NCI-H82 (cell line): ENCODE results near the gene GNG10.
A peak's percentile ranks its signal among the peaks of the same experiment; 100 is the strongest.
"Not testable (repeated sequence)": the region's sequence is repeated elsewhere in the genome, so short reads cannot be mapped to it uniquely, and the experiment has no call there.

ENCODE experiments used
- DNase-seq: peaks from one replicate; lab custom pipeline; 2025; lab: John Stamatoyannopoulos, UW

The GNG10 gene

DNA sequence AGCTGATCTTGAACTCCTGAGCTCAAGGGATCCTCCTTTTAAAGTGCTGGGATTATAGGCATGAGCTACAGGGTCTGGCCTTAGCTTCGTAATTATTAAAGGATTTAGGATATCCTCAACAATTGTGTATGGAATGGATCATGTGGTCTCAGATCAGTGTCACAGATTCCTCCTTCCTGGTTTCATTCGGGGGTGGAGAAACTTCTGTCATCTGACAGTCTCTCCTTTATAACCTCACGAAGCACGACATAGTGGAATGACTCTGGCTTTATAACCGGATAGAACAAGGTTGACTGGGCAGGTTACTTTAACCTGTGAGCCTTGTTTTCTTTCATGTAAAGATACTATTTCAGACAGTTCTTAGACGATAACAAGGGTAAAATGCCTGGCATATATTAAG is 4.4 kb upstream of the GNG10 start:
- DNase-seq: peak; percentile 45

DNA sequence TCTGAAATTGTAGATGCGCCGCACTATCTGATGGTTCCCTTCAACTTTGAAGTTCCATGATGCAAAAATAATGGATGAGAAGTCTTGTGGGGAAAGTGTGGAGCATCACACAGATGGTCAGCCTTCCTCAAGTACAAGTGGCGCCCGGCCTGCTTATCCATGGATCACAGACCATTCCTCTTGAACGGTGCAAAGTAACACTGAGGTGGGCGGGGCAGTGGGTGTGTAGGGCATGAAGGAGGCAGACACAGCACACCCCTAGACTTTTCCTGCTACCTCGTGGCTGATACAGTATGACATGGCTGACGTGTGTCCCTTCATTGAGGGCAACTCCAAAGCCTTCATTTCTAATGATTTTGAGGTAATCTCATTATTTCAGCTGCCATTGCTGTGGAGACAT is 2.5 kb upstream of the GNG10 start:
- no peak for DNase-seq

DNA sequence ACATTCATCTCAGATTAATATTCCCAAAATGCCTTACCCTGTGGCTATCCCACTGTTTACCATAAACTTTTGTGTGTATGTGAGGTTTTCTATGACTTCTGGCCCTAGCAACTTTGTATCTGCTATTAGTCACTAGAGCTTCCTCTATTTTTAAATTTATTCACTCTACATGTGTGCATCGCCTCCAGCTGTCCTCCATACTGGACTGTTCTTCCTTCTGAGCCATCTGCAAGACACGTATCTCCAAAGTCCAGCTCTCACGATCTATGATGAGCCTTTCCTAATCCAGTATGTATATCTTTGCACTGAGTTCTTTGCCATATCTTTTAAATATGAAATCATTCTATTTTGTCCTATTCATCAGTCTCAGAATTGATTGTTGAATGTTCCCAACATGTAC is 1.7 kb upstream of the GNG10 start:
- DNase-seq: no peak

DNA sequence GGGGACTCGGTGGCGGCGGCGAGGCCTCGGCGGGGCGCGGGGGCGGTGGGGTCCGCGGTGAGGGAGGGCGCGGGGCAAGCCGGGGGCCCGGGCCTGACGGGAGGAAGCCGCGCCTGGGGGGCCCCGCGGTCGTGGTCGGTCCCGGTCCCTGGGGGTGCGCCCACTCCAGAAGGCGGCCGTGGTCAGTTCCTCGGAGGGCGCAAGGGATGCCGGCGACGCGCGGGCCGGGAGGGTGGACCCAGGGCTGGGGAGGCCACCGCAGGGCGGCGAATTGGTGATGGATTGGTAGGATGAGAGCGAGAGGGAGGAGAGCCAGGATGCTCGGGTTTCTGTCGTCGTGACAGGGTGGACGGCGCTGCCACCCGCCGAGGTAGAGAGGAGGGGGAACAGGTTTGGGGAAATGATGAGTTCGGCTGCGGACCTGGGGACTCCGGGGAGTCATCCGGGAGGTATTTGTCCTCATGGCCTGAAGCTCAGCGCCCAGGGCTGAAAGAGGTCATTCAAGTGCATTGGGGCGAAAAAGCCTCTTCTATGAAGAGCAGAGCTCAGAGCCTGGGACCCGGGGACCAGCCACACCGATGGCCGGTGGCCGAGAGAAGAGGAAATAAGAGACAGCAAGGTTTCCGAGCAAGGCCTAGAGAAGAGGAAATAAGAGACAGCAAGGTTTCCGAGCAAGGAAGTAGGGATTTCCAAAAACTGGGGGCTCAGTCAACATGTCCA is 557 bp downstream of the GNG10 start:
- DNase-seq: peak; percentile 45

DNA sequence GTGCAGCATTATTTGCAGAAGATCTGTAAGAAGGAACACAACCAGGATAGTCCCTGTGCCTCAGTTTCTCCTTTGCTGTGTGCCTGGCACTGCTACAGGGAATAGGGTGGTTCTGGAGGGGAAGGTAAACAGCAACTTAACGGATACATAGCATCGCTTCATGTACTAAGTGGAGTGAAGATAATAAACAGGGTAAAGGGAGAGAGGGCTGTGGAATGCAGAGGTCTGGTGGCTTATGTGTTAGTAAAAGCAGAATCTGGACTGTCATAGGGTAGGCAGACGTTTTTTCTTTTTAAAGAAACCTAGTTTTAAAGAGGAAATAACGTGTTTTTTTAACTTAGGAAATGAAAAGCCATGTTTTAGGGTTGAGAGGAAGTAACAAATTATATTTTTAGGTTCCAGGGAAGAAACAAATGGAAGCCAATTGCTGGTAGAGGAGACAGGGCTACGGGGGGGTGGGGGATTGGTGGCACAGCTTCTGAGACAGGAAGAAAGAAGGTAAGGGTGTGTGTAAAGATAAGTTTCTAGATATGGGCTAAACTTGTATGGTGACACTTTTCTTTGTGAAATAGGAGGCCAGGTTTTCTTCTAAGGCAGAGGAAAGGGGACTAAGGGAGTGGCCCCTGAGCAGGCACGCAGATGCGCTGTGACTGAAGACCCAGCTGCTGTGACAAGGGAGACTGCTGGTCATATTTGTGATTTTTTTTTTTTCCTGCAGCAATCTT is 1.3 kb downstream of the GNG10 start:
- no peak for DNase-seq

DNA sequence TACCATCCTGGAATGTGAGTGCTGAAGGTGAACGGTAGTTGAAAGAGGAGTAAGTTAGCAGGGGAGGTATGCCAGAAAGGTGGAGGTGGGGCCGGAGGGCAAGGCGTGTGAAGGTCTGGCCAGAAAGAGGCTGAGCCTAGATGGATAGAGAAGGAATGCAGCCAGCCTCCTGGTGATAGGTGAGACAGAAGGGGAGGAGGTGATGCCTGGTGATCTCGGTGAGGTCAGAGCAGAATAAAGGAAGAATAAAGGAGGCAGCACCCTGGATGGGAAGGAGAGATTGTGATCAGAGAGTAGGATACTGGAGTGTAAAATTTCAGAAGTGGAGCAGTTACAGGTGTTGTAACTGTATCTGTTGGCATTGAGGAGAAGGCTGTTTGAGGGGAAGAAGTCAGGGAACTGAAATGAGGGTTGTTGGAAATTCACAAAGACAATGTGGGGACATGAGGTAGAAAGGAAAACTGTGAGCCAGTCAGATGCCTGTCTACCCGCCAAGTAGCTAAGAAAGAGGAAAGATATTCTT is 2.0 kb downstream of the GNG10 start:
- no peak for DNase-seq

DNA sequence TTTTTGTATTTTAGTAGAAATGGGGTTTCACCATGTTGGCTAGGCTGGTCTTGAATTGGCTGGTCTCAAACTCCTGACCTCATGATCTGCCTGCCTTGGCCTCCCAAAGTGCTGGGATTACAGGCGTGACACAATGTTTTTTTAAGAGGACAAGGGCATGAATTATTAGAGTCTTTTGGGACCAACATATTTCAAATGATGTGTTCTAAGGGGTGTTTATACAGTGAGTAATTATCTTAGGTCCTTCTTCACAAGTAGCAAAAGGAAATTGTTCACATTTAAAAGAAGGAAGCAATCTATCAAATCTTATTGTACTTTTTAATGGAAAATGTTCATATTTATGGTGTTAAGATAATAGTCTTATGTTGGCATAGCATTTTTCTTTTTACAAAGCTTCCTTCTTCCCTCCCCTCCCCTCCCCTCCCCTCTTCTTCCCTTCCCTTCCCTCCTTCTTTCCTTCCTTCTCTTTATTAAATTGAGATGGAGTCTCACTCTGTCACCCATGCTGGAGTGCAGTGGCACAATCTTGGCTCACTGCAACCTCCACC is 6.7 kb downstream of the GNG10 start:
- DNase-seq: no peak

DNA sequence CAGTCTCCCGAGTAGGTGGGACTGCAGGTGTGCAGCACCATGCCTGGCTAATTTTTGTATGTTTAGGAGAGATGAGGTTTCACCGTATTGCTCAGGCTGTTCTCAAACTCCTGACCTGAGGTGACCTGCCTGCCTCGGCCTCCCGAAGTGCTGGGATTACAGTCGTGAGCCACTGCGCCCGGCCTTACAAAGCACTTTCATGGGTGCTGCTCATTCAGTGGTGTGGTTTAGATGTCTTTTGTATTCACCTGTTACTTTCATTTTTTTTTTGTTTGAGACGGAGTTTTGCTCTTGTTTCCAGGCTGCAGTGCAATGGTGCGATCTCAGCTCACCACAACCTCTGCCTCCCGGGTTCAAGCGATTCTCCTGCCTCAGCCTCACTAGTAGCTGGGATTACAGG is 7.2 kb downstream of the GNG10 start:
- not testable (repeated sequence) for DNase-seq

DNA sequence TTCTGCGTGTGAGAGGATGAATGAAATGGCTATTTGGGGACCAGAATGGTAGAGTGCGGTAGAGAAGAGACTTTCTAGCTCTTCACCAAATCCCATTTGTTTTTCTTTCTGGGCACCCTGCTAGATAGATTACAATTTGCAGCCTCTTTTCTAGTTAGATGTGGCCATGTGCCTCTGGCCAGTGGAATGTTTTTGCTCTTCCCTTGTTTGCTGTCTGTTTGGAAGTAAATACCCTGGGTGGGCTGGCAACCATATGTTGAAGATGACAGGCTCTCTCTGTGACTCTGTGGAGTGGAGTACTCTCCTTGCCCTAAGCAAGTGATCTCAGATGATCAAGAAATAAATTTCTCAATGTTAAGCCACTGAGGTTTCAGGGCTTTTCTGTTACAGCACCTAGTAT is 12.9 kb downstream of the GNG10 start:
- no peak for DNase-seq

DNA sequence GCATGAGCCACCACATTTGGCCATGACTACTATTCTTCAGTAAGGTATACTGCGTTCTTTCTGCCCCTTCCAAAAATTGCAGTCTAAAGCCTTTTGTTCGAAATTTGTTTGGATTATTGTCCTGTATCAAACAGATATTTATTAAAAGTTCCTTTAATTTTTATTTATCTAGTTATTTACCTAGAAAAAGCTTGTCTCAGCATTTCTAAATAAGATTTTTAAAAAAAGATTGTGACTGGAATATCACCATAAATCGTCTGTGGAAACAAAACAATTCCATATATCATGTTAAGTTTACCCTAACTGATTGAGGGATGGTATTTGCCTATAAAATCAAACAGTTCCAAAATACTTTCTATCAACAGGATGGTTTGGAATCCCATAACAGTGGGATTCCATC is 14.7 kb downstream of the GNG10 start:
- no peak for DNase-seq

DNA sequence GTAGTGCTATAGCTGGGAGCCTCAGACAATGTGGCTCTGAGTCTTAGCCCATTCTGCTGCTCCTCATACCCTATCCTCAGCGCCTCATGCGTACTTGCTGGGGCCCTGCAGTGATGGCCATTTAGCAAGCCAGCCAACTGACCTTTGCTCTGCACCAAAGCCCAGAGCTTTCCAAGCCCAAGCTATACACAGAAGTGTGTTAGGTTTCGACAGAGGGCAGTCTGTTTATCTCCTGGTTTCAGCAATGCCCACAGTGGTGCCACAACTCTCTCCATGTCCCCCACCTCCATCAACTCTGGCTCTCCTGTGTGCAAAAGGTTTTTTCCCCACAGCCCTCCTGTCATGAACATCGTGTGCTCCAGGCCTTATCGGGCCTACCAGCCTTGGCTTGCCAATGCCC is 16.9 kb downstream of the GNG10 start:
- DNase-seq: no peak

DNA sequence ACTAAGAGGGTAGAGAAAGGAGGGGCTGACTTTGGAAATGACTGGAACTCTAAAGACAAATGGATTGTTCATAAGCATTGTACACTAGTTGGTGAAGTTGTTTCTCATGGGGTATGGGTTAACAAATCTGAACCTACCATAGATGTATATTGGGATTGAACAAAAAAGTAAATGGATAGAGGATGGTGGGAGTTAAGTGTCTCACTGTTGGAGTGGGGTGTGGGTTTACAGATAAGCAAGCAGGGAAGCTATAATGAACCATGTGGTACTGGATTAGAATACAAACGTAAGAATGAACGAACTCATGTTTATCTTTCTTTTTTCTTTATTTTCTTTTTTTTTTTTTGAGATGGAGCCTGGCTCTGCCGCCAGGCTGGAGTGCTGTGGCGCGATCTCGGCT is 17.8 kb downstream of the GNG10 start:
- no peak for DNase-seq

DNA sequence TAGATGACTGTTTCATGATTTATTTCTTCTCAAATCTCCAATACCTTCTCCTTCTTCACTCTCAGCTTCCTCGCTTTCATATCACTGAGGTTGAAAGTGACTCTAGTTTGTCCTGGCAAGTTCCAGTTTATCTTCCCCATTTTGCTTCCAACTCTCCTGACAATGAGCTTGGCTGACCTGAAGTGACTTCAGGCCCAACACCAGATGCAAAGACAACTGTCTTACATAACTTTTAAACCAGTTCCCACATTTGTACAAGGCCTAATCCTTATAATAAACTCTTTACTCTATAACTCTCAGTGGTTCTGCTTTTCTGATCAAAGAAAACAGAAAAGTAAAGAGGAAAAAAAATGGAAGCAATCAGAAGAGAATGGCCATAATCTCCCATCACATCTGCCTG is 22.0 kb downstream of the GNG10 start:
- no peak for DNase-seq

DNA sequence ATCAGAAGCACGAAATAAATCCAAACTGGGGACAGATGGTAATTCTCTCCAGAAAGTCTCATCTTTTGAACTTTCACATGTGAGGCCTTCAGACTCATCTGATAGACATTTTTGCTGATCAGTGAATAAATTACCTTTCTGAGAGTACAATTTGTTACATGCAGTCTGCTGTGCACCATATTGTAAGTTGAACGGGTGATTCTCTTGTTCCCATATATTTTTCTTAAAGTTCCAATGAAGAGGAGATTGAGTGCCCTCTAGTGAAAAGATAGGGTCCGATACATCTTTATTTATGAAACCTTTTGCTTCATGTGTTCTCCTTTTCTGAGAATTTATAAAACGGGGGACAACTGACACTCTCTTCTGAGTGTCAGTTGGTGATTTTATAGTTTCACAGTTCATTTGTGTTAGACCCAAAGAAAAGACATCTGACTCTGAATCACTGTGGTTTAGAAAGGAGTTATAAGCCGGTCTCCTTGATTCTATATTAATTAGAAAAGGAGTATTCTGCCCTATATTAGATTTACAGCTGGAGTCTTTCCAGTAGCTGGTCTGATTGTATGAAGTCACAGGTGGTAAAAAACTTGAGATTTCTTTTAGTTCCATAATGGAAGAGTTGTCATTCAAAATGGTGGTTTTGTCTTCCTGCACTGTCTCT is 30.4 kb downstream of the GNG10 start:
- DNase-seq: peak; percentile 56

DNA sequence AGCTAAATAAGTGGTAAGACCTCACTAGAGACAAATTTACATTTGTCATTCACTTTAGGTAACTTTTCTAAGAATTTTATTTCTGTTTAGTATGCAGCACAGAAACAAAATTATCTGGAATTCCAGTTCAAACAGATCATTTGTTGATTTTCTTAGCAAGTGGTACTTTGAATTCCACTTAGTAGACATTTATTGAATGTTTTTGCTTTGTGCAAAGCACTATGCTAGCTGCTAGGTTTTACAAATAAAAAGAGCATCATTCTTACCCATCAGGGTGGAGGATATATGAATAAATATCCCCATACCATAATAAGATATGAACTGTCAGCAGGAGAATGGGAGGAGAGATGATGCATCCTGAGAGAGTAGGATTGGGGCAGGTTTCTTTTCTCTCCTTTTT is 35.4 kb downstream of the GNG10 start:
- no peak for DNase-seq

DNA sequence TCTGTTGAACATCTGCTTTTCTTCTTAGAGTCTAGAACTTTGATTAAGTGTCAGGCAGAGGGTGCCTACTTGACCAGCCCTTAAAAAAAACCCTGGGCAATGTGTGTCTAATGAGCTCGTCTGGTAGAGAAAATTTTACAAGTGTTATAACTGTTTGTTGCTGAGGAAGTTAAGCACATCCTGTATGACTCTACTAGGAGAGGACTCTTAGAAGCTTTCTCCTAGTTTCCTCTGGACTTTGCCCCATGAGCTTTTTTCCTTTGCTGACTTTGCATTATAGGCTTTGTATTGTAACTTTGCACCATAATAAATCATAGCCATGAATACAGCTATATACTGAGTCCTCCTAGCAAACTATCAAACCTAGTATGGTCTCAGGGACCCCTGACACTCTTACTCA is 39.4 kb downstream of the GNG10 start:
- DNase-seq: no peak

DNA sequence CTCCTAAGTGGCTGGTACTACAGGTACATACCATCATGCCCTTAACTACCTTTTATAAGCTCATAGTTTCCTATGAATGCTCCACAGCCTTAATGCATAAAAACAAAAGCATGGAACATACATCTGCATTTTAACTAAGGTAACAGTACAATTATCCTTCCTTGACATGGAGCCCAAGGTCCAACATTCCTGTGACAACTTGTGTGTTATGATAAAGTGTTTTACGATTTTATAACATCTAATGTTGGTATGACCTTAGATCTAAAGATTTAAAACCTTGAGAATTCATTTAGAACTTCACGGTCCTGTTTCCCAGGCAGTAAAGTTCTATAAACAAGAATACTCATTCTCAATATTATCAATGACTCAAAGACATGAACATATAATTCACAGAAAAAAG is 43.1 kb downstream of the GNG10 start:
- DNase-seq: no peak

DNA sequence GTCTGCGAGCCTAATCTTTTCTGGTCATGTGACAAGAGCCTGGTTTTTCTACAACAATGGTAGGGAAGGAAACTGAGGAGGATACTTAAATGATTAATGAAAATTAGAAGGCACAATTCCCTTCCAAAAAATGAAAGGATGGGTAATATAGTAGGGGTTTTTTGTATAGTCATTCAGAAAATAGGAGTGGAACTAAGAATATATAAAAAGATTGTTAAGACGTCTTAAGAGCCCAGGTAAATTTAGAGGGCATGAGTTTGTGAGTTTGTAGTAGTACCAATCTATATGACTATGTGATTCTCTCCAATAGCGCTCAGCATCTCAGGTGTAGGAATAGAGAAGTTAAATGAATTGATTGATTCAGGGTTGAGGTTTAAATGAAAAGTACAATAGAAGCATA is 50.1 kb downstream of the GNG10 start:
- no peak for DNase-seq

DNA sequence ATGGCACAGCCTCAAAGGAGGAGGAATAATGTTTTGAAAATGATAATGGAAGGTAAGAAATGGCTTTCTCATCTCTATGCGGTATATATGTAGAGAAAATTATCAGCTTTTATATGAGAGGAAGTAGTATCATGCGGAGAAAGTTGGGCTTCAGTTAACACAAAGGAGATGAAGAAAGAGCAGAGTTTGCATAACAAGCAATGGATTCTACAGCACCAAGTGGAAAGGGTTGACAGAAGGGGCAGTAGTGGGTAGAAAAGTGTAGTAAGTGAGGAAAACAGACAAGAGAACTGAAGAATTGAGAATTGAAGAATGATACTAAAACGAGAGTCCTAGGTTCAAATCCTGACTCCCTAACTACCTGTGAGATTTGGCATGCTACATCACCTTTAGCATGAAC is 51.0 kb downstream of the GNG10 start:
- DNase-seq: no peak

DNA sequence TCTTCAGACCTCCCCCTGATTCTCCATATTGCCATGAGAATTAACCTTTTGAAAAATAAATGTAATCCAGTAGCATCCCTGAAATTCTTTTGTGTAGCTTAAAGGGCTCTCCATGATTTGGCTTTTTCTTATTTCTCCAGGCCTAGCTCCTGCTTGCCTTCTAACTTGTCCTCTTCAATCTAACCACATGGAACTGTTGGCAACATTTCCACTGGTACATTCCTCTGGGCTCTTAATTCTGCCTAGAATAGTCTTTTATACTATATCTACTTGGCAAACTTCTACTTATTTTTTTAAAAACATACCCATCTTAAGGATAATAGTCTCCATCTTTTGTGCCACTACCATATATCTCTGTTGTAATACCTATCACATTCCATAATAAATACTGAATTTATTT is 54.1 kb downstream of the GNG10 start:
- DNase-seq: no peak

DNA sequence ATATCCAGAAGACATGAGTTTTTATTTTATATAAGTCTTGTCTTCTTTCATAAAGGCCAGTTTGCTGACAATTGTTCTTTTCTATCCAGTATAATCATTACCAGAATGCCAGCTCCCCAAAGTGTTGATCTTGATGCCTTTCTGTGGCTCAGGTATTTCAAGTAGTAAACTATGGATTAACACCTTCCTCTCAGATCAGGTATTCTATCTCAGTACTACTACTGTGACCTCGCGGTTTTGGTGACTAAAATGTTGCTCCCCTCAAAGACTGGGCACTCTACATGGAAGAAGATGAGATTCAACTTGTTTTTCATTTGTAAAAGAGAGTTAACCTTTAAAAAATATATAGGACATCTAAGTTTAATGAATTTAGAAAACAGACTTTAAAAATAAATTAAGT is 58.1 kb downstream of the GNG10 start:
- DNase-seq: no peak
